Fibroblast of the aortic adventitia (primary cell): ENCODE data around the gene CDCA5. TPM values are rescaled to one million over a fixed set of nuclear protein-coding genes. Genes with fewer than 3 reads are reported as not detected.

Experiments used
- DNase-seq: peaks from one replicate; pipeline ENCODE4 v3.0.0-alpha.2; 2010; ENCODE audit warnings: low read depth
- H3K4me3 ChIP-seq: 2 replicates; pipeline ENCODE4 v1.5.1; 2011; ENCODE audit warnings: low read depth, mild to moderate bottlenecking, control low read depth, low read length, moderate library complexity
- CTCF ChIP-seq: IDR thresholded peaks from 2 replicates; pipeline ENCODE4 v1.5.1; 2011; ENCODE audit warnings: mild to moderate bottlenecking, low read length, control low read depth, inconsistent platforms; ENCODE audit not compliant: insufficient read depth
- total RNA-seq: library from RNA; depleted of rRNA; stranded (reverse); fragments of >200 nt; gene quantifications from 2 replicates; pipeline ENCODE4 v1.2.3, GENCODE V29; 2012; ENCODE audit warnings: low replicate concordance

The CDCA5 gene
- total RNA-seq, 1 donor = 19.3 TPM

- DNase-seq = peak; percentile 61
- no peak overlapping the region for H3K4me3 ChIP-seq
Measured at GRCh38 chr11:65100674-65101350, 17.0 kb upstream of the CDCA5 start.

GRCh38 chr11:65096926-65097325 is 13.1 kb upstream of the CDCA5 start:
- no peak for DNase-seq
- peak overlapping the region; percentile 90 for H3K4me3 ChIP-seq

More at GRCh38 chr11:65100674-65101350, 17.0 kb upstream of the CDCA5 start:
- TF ChIP-seq CTCF = no peak

GRCh38 chr11:65095974-65096806 is 12.3 kb upstream of the CDCA5 start, which contains the start of gene VPS51:
Gene VPS51 (plus strand): TSS chr11:65096214. CDS start chr11:65096251, 37 bp downstream.
- peak within 1 kb of the TSS; percentile 90 for H3K4me3 ChIP-seq
- peak; percentile 94 for DNase-seq
- TF ChIP-seq CTCF = no peak

More at GRCh38 chr11:65096926-65097325, 13.1 kb upstream of the CDCA5 start:
- TF ChIP-seq CTCF = no peak

GRCh38 chr11:65095427-65095826 is 11.6 kb upstream of the CDCA5 start:
- no peak for DNase-seq
- TF ChIP-seq CTCF = no peak
- H3K4me3 ChIP-seq = peak overlapping the region; percentile 90

- DNase-seq = no peak
- no peak overlapping the region for H3K4me3 ChIP-seq
- no peak for TF ChIP-seq CTCF
Measured at GRCh38 chr11:65090628-65091027, 6.8 kb upstream of the CDCA5 start.

GRCh38 chr11:65089621-65090020 is 5.8 kb upstream of the CDCA5 start:
- no peak for DNase-seq
- H3K4me3 ChIP-seq = no peak overlapping the region
- TF ChIP-seq CTCF = no peak
